Stimulated activated CD4-positive, alpha-beta T cell treated with anti-CD3 and anti-CD28 coated beads, Interleukin-2, amount 100 ng/mL, for 24 hours (primary cell): ENCODE data around the gene WHRN.

Experiments
- DNase-seq, 2 donors: peaks; one replicate each; pipeline ENCODE4 v3.0.0-alpha.2; 2020

The WHRN gene

GRCh38 chr9:114505187-114506081, at the start of gene WHRN:
Gene WHRN (minus strand): TSS chr9:114505473. CDS start chr9:114504801, 672 bp downstream.
- peak; percentile 89 to 92 for DNase-seq

DNA sequence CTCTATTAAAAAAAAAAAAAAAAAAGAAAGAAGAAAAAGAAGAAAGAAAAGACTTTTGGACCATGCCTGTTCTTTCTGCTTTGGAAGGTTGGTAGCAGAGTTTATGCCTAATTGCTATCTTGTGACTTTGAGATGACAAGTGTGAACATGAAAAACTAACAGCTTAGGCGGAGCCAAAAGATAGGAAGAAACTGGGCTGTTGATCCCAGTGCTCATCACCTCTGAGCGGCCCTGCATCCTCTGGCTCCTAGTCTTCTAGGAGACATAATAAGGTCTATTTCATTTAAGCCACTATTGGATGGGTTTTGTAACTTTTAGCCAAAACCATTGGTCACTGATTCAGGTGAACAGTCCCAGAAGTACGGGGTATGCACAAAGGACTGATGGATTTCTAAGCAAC, 47.9 kb upstream of the WHRN start:
- no peak for DNase-seq

DNA sequence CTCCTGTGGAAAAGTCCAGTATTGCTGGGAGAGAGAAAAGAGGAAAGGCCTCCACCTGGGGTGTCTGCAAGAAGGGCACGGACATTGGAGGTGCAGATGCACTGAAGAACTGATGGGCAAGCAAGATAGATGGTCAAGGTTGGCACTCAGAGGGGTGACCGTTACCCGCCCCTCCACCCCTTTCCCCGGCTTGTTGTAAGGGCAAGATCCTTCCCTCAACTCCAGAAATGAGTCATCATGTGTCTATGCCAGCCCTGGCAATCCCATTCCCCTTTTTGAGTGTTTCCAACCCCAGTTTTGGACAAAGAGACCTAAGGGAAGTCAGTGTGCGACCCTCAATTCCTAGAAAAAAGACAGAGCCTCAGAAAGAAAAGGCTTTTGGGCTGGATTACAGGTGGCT, 47.4 kb upstream of the WHRN start:
- DNase-seq: no peak

GRCh38 chr9:114551750-114552685, 46.7 kb upstream of the WHRN start:
- no peak for DNase-seq

DNA sequence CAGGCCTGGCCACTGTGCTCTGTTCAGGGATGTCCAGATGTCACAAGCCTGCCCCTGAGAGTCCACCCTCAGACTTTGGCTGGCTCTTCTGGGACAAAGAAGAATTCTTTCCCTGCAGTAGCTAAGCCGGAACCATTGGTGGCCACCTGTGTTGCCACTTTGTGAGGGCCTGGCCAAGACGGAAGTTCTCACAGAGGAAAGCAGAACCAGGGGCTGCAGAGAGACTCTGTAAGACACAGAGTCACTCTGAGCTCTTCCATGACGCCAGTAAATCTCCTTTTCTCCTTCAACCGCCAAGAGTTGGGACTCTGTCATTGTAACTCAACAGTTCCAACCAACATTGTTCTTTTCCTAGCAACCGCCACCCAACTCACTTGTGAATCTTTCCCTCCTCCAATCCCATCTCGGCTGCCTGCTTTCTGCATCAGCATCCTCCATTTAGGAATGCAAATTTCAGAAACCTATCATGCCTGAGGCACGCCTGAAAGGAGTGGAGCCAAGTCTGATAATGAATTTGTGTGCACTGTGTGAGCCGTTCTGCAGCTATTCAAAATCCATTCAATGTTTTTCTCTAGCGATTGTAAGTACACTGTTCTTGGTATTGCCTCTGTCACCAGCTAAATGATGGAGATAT, 44.5 kb upstream of the WHRN start:
- DNase-seq: no peak

- DNase-seq: no peak
Measured at GRCh38 chr9:114546851-114547250, 41.6 kb upstream of the WHRN start.

DNA sequence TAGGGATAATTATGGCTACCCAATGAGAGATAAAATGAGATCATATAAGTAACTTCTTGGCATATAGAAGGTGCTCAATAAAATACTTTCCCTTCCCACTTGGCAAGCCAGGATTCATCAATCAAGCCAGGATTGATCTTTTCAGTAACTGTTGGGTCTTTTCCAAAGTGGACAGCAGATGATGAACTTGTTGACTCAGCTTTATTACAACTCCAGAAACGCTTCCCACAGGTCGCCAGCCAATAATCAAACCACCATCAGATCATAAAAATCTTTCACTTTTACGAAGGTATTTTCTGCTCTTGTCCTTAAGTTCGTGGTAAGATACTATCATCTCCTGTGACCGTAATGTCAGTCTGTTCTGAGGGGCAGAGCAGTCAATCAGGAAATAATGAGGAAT, 39.8 kb upstream of the WHRN start:
- no peak for DNase-seq

DNA sequence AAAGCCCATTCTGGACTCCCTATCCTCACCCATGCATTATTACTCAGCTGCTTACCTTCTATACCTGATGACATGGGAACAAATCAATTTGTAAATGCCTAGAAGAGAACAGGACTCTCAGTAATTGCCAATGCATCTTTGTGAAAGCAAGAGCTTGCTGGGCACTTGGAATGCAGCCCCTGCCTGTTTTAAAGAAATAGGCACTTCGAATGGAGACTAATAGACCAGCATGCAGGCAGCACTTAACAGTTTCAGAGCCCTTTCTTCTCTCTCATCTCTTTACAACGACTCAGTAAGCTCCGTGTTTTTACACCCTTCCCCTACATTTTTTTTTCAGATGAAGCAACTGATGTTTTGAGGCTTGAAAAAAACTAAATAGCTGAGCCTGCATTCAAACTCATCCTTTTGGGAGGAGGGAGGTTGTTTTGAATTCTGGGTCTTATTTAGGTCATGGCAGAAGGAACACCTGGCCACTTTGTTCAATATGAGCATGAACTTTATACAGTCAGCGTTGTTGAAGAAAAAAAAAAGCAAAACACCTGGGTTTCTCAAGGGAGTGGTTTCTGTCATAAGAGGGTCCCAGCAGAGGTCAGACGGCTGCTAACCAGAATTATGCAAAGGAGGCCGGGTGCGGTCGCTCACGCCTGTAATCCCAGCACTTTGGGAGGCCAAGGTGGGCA, 34.6 kb upstream of the WHRN start:
- no peak for DNase-seq

DNA sequence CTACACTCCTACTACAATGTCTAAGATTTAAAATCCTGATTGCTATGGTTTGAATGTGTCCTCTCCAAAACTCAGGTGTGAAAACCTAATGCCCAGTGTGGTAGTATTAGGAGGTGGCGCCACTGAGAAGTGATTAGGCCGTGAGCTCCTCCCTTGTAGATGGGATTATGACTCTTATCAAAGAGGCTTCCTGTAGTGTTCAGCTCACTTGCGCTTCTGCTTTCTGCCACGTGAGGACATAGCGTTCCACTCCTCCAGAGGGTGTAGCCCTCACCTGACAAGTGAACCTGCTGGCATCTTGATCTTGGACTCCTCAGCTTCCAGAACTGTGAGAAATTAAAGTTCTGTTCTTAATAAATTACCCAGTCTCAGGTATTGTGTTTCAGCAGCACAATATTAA, 33.0 kb upstream of the WHRN start:
- DNase-seq: peak in 1 of 2 donors; percentile 17

DNA sequence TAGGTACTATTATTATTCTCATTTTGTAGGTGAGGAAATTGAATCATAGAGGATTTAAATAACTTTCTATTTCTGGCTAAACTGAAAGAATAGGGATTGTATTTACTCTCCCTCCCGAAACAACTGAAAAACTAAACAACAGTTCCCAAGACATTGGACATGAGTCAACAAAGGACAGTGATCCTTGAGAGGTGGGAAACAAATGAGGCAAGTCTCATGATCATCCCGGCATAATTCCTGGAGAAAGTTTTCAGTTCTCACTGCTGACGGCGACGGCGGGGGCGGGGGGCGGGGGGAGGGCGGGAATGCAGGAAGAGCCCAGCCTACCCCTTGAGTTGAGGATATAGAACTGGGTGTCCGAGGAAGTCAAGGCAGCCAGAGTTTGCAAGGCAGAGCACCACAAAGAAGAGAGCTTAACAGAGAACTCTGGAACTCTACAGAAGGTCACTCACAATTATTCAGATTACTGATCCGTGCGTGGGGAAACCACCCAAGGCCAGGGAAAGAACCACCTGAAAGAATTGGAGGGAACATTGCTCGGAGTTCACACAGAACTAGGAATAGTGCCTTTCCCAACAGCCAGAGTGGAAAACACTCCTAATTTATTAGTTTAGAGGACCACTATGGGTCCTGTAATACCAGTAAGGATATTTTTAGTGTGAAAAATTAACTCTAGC, 27.4 kb upstream of the WHRN start:
- no peak for DNase-seq

DNA sequence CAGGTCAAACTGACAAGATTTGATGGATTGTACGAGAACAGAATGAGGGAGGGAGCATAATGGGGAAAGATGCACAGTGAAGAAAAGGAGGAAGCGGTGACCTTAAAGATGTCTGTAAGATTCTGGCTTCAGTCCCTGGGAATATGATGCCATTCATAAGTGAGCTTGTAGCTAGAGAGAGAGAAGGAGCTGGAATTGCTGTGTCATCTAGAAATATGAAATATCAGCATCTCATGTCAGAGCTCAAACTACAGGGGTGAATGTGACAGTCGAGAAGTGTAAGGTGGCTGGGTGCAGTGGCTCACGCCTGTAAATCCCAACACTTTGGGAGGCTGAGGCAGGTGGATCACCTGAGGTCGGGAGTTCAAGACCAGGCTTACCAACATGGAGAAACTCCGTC, 24.0 kb upstream of the WHRN start:
- DNase-seq: no peak

DNA sequence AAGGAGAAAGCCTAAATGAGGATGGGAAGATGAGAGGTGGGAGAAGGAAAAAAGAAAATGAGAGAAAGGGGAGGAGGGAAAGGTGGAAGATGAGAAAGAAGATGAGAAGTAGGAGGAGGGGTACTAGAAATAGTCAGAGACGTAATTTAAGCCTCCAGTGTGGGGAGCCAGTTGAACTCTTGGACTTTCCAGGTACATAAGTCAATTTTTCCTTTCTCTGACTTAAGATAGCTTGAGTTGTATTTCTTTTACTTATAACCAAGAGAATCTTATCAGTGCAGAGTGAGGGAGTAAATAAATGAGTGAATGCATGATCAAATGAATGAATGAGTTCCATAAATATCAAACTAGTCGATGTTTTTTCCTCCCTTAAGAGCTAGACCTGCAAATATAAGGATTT, 21.5 kb upstream of the WHRN start:
- no peak for DNase-seq

DNA sequence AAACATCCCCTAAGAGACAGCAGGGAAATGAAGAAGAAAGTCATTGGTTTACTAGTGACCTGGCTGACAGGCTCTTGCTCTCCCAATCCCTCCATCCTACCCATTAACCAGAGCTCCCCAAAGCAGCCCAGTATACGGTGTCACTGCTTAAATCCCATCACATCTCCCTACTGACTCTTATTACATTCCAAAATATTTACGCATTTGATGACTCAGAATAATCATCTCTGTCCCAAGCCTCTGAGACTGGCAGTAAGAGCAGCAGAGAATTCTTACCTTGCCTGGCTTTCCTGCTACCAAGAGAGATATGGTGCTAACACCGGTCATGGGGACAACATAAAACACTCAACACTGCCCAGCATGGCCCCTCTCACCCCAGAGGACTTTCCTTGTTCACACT, 20.2 kb upstream of the WHRN start:
- DNase-seq: no peak

- DNase-seq: no peak
Measured at GRCh38 chr9:114524247-114524681, 19.0 kb upstream of the WHRN start.

DNA sequence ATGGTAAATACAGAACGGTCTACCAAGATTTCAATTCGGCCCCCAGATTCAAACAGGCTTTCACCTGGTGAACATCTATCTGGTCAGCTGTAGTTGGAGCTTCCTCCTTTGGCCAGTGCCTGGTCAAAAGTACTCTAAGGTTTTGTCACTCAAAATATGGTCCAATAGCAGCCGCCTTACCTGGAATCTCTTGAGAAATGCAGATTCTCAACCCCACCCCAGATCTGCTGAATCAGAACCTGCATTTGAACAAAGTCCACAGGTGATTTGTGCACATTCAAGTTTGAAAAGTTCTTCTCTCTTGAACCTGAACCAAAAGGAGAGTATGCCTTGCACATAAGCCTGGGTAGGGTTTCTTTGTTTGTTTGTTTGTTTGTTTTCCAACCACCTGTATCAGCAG, 17.6 kb upstream of the WHRN start:
- no peak for DNase-seq

DNA sequence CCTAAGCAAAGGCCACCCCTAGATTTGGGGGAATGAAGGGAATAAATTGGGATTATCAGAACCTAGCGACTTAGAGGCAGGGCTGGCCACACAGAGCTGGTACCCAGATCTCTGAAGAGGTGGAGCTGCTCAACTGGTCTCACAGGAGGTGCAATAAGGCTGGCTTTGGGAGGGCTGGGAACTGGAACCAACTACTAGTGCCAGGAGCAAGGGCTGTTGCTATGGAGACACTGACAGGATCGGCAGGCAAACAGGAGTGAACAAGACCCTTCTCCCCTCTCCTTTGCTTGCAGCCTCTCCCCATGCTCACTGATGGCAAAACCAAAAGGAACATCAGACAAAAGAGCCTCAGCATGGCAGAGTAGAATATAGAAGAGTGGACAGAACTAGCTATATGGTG, 17.0 kb upstream of the WHRN start:
- no peak for DNase-seq

GRCh38 chr9:114521846-114522245, 16.6 kb upstream of the WHRN start:
- no peak for DNase-seq

GRCh38 chr9:114518599-114519022, 13.3 kb upstream of the WHRN start:
- DNase-seq: no peak

- no peak for DNase-seq
Measured at GRCh38 chr9:114518120-114518519, 12.8 kb upstream of the WHRN start.

GRCh38 chr9:114516913-114517312, 11.6 kb upstream of the WHRN start:
- DNase-seq: no peak

DNA sequence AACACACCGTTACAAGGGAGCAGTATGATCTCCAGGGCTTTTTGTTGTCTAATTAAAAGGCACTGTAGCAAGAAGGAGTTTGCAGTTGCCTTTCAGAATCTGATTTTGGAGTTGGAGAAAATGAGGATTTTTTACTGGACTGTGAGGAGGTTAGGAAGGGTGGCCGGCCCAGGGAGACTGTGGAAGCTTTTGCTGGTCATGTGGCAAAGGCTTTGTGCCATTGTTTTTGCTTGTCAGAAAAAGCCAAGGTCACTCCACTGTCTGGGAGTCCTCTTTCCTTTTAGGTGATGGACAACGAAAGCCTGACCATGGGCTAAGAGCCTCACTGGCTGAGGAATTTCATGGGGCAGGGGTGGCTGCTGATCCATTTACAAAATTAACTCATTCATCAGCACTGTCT, 10.3 kb upstream of the WHRN start:
- DNase-seq: no peak

- DNase-seq: no peak
Measured at GRCh38 chr9:114513959-114514267, 8.6 kb upstream of the WHRN start.
